ENCODE results near the gene GABRG3.
"Not testable (repeated sequence)": the region's sequence is repeated elsewhere in the genome, so short reads cannot be mapped to it uniquely, and the experiment has no call there.

The GABRG3 gene

DNA sequence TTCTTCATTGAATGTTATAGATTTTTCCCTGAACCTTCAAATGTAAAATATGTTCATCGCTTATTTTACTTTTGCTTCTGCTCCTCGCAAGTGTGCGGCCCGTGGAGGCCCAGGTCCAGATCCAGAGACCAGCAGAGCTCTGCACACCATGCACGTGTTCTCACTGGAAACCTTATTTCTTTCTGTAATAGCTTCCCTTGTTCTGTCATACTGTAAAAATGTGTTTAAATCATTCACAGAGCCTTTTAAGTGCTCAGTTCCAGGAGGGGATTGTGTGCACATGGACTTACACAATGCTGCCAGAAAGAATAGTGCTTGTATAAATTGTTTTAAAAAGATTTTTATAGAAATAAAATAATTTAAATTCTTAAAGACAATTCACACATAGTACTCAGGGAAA, 359.3 kb downstream of the GABRG3 start:
- DNase-seq (ENCODE audit: low read depth in 2 of 2), result no peak

DNA sequence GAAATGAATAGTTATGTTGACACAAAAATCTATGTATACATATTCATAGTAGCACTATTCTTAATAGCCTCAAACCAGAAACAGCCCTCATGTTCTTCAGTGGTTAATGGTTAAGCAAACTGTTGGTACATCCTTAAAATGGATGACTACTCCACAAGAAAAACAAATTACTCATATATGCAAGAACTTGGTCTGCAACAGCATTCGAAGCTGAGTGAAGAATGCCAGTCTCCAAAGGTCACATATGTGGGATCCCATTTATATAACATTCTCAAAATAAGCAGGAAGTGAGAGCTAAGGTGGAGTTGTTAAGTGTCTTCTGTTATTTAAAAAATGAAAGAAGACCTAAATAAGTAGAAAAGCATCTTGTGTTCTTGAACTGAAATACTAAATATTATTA, 365.7 kb downstream of the GABRG3 start:
- no peak for DNase-seq (ENCODE audit: low read depth in 2 of 2)

DNA sequence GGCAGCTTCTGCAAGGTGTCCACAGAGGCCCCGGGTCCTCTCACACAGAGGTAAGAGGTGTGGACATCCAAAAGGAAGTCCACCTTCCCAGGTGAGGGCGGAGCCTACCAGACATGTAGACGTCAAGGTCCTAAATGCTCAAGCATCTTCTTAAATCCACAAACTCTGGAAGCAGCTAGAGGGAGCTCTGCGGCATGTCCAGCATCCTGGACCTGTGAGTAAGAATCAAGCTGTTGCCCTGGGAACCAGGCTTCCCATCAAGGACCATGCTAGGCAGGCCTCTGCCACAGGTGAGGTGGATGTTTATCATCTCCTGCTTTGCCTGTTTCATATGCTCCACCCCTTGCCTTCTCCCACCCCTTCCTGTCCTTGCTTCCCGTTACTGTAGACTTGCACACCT, 368.2 kb downstream of the GABRG3 start:
- DNase-seq (ENCODE audit: low read depth in 2 of 2), result no peak

DNA sequence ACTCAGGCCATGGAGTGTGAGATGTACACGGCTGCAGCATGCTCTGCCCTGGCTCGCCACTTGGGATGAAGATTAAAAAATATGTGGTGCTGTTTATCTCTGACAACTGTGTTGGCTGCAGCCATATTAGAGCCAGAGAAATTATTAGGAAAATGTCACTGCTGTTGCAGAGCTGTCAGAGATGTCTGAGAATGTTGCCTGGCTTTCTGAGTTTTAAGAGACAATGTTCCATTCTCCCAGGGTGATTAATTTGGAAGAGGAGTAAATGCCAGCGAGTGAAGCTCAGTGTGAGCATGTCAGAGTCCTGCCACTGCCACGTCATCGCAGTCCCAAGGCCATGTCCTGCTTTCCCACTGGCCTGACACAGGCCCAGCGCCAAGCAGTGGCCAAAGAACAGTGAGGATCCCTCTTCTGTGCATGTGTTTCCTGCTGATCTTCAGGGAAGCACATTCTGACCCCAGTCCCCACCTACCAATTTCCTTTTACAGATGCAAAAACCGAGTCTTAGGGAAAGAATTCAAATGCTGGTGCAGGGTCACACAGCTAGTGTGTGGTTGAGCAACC, 370.9 kb downstream of the GABRG3 start:
- DNase-seq (ENCODE audit: low read depth in 2 of 2), result no peak

DNA sequence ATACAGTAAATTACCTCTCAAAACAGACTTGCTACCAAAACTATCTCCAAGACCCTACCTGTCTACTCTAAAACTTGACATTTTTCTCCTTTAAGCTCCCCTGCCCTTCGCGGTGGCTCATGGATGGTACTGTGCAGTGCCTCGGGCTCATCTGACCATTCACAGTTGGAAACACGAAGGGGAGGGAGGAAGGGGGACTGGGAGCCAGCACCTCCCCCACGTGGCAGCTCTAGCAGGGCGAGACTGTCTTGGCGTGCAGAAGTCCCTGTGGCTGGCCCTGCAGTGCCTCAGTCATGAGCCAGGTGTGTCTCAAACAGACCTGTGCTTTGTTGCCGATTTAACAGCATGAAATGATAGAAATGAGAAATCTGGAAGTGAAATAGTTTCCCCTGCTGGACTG, 372.0 kb downstream of the GABRG3 start:
- DNase-seq (ENCODE audit: low read depth in 2 of 2), result no peak

DNA sequence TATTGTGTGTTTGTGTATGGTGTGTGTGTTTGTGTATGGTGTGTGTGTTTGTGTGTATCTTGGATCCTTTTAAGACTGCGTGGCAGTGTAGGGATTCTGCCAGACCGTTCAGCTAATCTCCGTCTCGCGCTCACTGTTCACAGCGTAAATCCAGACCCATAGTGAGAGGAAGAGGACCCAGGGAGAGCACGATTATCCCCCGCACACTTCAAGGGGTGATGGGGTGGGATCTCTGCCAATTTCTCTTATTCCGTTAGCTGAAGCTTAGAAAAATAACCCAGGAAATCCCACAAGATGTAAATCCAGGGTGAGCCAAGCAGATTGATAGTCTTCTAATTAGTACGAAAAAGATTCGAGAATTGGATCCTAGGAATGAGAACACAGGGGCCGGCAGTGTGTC, 381.2 kb downstream of the GABRG3 start:
- no peak for DNase-seq (ENCODE audit: low read depth in 2 of 2)

DNA sequence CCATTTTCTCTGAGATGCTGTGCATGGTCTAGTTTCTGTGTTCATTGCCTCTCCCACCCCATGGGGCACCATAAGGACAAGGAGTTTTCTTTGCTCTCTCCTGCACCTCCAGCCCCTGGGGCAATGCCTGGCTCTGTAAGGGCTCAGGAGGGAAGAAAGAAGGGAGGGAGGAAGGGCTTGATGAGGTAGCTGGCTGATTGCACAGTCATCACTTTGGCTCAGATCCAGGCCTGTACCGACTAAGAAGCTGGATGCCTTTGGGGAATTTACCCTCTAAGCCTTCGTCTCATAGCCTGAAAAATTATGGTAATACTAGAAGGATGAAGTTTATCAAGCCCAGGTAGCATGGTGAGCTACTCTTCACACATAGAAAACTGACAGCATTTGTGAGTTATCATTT, 382.9 kb downstream of the GABRG3 start:
- no peak for DNase-seq (ENCODE audit: low read depth in 2 of 2)

DNA sequence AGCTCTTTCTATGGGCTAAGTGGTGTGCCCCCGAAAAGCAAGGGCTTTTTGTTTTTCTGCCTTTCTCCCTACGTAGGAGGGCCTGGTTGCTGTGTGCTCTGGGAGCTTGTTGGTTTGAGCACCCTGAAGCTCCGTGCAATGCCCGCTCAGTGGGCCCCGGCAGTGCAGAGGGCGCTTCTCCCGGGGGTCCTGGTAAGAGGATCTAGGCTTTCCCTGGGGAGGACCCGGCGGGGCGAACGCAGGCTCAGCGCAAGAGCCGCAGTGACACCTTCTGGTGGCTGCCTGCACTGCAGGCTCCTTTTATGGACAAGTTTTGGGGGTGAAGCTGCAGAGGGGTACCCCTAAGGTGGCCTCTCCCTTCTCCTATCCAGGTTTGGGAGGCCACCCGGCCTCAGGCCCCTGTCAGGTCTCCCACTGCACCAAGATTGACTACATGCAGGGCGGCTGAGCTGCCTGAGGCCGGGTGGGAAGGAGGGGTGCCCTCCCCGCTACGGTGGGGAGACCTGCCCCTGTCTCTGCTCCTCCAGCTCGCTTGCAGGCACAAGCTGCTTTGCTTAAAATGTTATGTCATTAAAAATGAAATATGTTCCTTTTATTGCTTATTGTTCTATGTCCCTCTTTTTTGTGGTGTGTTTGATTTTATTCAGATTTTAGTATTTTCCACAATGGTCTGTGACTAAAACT, 387.9 kb downstream of the GABRG3 start:
- DNase-seq (ENCODE audit: low read depth in 2 of 2), result no peak

DNA sequence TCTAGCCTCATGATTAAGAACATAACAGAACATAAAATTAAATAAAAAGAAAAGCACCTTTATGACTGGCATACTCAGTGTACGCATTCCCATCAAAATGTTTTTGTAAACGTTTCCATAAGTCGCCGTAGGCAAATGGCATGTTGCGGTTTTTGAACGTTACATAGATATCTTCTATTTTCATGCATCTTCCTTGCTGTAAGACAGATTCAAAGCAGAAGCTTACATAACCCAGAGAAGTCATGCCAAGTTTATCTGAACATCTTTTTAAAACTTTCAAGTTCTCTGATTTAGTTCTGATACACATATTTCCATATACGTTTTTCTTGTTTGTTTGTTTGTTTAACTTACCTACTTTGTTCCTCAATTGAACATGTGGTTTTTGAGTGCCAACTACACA, 388.6 kb downstream of the GABRG3 start:
- DNase-seq (ENCODE audit: low read depth in 2 of 2), result no peak

DNA sequence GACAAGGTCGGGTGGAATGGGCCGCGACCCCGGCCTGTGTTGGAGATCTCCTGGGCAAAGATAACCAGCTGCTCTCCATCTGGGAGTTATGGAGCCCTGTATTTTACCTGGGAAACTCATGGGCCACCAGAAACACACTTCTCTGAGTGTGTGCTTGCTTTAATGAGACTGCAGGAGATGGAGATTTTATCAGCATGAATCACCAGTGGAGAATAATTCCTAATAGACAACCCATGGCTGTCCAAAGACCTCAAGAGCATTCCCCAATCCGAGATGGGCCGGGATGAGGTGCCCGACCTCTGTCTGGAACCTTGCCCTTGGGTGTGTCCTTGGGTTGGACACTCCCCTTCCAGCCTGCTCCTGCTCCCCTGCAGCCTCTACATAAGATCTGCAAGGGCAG, 389.3 kb downstream of the GABRG3 start:
- no peak for DNase-seq (ENCODE audit: low read depth in 2 of 2)

DNA sequence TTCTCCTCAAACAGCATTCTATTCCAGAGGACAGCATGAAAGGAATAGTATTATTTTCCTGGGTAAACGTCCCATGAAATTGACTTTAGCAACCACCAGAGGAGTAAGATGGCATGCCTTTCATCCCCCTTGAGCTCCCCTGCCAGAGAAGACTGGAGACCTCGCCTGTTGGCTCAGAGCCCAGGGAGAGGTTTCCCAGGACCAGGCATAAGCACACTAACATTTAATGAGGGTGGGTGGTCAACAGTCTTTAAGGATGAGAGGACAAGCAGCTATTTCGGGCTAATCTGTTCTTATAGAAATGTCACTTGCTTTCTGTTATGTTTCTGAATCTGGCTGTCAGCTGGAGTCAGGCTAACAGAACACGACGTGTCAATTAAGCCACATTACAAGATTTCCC, 390.5 kb downstream of the GABRG3 start:
- no peak for DNase-seq (ENCODE audit: low read depth in 2 of 2)

DNA sequence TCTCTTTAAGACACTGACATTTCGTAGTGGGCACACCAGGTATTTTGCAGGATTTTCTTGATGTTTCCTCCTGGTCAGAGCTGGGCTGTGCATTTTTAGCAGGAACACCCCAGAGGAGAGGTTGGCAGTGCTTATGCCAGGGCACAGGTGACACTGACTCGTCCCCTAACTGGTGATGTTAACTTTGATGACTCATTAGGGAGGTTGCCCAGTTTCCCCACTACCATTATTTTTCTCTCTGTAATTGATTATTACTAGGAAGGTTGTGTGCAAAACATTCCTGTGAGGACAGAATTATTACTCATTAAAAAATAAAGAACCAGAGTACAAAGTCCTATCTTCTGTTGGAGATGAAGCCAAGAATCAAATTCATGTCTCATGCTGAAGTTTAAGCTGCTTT, 394.5 kb downstream of the GABRG3 start:
- DNase-seq (ENCODE audit: low read depth in 2 of 2), result no peak

DNA sequence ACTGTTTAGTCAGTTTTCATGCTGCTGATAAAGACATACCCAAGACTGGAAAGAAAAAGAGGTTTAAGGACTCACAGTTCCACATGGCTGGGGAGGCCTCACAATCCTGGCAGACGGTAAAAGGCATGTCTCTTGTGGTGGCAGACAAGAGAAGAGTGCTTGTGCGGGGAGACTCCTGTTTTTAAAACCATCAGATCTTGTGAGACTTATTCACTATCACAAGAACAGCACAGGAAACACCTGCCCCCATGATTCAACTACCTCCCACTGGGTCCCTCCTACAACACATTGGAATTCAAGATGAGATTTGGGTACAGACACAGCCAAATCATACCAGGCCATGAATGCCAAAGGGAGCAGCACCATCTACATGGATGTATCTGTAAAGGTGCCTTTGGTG, 406.4 kb downstream of the GABRG3 start:
- not testable (repeated sequence) for DNase-seq (ENCODE audit: low read depth in 2 of 2)

DNA sequence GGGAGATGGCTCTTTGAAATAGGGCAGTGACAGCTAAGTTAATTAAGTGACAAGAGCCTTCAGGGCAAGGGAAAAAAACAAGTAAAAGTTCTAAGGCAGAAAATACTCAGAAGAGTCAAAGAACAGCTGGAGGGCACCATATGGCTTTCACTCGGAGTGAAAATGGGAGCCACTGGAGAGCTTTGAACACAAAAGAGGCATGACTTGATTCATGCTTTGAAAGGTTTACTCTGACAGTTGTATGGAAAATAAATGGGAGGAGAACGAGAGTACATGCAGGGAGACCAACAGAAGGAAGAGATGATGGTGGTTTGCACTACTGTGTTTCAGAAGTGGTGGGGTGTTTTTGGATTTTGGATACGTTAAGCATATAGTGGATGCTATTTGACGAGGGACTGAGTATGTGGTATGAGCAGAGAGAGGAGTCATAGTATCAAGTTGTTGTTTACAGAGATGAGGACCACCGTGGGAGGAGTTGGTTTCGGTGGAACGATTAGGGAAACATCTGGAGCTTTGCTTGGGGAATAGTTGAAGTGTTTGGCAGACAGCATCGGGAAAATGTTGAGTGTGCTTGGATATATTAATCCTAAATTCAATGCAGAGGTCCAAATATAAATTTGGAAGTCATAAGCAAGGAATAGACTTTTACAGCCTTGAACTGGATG, 411.5 kb downstream of the GABRG3 start:
- DNase-seq (ENCODE audit: low read depth in 2 of 2), result no peak

DNA sequence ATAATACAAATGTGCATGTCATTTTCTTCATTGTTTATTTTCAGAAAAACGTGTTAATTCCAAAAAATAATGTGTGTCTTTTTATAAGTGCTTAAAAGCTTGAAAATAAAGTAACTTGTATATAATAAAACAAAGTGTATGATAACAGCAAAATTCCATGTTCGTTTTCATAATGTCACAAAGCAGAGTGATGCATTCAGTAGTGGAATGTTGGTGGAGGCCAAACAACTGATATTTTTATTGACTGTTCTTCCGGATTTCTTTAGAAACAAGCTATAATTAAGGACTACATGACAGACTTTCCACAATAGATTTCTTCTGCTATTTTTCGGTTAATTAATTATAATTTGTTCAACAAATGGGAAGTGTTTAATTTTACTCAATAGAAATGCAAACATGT, 412.7 kb downstream of the GABRG3 start:
- DNase-seq (ENCODE audit: low read depth in 2 of 2), result no peak

DNA sequence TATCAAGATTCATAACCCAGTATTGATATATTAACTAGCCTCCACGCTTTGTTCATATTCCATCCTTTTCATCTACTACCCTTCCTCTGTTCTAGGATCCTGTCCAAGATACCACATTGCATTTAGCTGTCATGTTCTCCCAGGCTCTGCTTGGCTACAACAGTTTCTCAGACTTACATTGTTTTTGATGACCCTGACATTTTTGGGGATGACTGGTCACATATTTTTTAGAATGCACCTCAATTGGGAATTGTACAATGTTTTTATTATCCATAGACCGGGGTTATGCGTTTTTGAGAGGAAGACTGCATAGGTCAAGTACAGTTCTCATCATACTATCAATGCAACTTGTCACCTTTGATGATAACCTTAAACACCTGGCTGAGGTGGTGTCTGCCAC, 421.2 kb downstream of the GABRG3 start:
- no peak for DNase-seq (ENCODE audit: low read depth in 2 of 2)

DNA sequence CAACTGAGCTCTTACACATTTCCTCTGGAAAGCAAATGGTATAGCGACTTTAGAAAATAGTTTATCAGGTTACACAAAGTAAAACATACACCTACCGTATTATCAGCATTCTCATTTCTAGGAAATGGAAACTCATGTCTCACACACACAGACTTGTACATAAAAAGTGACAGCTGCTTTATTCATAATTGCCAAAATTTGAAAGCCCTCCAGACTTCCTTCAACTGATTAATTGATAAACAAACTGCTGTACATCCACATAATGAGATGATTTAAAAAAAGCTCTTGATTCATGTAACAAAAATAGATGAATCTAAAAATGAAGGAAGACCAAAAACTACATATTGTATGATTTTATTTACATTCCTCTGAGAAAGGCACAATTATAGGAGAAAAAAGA, 425.5 kb downstream of the GABRG3 start:
- DNase-seq (ENCODE audit: low read depth in 2 of 2), result no peak

DNA sequence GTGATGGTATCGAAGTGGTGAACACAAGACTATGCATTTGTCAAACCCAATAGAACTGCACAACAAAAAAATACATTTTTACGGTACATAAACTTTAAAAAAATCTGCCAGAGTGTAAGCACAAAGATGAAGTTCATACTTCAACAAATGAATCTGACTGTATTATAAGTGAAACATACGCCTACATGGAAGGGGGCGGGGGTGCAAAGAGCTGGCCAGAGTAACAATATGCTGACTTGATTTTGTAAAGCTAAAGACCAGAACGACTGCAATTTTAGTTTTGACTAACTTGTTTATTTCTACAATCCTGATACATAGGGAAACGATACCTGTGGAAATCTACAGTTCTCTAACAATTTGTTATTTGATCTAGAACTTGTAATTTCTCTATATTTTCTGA, 426.0 kb downstream of the GABRG3 start:
- no peak for DNase-seq (ENCODE audit: low read depth in 2 of 2)

DNA sequence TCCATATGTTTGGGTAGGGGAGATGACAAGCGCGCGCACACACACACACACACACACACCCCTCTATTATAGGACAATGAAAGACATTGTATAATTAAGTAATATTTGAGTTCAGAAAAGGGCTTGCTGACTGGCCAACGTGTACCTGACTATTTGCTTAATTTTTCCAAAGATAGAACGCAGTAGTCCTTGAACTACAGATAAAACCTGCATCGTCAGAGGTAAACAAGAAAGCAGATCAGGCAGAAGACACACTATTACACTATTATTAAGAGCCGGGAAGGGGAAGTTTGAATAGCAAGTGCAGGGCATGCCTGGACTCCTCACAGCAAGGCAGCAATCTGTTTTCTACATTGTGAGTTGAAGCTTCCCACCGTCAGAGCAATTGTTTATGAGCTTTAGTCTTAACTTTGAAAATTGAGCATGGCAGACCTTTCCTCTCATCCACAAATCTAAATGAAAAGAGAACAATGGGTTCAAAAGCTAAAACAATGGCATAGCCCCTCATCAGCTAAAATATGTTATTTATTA, 427.7 kb downstream of the GABRG3 start:
- DNase-seq (ENCODE audit: low read depth in 2 of 2), result no peak

DNA sequence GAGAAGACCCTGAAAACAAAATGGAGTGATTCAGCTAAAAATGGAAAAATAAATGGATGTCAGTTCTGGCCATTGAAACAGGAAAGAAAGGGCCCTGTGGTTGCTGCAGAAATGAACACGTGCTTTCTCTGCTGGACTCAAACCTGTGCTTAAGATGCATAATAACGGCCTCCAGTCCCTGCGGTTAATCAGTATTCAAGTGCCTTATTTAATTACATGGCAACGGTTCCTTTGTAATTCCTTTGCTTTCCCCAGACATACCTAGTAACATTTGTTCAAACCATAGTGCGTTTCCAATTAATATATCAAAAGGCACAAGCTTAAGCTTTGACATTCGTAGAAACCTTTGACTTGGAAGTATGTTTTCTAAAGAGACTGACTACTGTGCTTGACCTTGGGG, 428.3 kb downstream of the GABRG3 start:
- no peak for DNase-seq (ENCODE audit: low read depth in 2 of 2)

DNA sequence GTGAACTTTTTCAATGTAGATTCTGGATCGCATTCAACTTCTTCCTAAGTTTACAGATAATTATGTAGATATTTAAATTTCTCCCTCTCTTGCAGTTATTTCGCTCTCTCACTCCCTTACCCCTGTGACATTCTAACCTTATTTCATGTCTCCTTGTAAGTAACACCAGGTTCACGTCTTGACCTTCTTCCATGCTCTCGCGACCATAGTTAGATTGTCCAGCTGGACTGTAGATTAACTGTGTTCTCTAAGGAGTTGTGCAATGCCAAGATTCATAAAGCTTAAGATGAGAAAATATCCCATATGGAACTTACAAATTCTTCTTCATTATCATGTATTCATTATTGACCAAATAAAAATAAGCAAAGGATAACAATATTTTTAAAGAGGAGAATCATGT, 430.5 kb downstream of the GABRG3 start:
- no peak for DNase-seq (ENCODE audit: low read depth in 2 of 2)

DNA sequence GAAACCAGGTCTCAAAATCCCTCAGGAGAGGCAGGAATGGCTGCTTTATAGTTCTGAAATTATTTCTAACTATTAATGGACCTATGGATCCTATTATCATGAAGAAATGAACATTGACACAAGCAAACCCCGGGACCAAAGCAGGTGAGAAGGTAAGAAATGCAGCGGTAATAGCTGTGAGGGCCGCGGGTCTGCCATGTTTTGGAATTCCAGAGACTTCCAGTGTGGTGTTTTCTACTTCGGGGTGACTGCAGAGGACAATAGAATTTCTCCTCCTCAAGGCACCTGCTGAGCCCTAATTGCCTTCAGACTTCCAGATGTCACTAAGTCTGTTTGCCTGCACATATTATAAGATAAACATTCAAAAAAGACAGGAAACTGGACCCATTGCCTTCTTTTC, 437.4 kb downstream of the GABRG3 start:
- DNase-seq (ENCODE audit: low read depth in 2 of 2), result no peak

DNA sequence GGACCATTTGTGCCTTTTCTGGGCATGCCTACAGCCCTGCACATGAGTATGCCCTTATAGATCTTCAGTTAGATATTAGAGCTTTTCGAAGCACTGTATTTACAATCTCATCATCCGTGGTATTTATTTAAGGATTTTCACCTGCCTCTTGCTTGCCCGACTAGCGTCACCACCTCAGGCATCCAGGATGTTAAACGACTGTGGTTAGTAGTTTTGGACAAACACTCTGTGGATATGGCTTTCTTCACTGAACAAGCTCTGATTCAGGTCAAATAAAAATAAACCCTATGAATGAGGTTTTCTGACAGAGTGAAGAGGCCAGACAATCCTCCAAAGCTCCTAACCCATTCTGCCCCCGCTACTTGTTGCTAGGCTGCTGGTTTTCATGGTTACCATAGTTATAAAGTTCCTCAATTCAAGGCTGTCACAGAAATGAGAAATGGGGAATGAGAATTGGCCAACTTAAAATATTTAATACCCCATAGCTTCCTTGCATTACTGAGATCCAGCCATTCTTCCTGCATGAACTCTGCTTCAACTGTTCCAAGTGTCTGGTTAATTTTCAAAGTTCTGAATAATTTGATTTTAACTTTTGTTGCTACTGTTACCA, 440.1 kb downstream of the GABRG3 start:
- no peak for DNase-seq (ENCODE audit: low read depth in 2 of 2)

Measured in stimulated activated CD8-positive, alpha-beta memory T cell treated with anti-CD3 and anti-CD28 coated beads, Interleukin-2, amount 100 ng/mL, for 1 hour (primary cell).